OCI-LY1 (cell line): ENCODE data around the gene EPN2.

Experiments used
- H2AFZ ChIP-seq: fragments of 200-600 bp; sonication (generic), shearing (Covaris generic); 2 replicates; pipeline ENCODE4 v1.6.0; 2014; ENCODE audit warnings: antibody characterized with exemption, mild to moderate bottlenecking, low read length
- H3F3A ChIP-seq: fragments of 200-600 bp; sonication (generic), shearing (Covaris generic); 2 replicates; pipeline ENCODE4 v1.6.0; 2014; ENCODE audit warnings: mild to moderate bottlenecking, antibody characterized with exemption, low read length, moderate library complexity; ENCODE audit not compliant: insufficient read depth
- H3K27ac ChIP-seq: fragments of 200-600 bp; sonication (generic); 2 replicates; pipeline ENCODE4 v1.5.1; 2014; ENCODE audit warnings: low read length, mixed run types, mild to moderate bottlenecking, low read depth; ENCODE audit not compliant: poor library complexity, severe bottlenecking
- H3K27me3 ChIP-seq: fragments of 200-600 bp; sonication (generic); 2 replicates; pipeline ENCODE4 v1.6.0; 2014; ENCODE audit warnings: antibody characterized with exemption, mild to moderate bottlenecking, low read length, moderate library complexity; ENCODE audit not compliant: insufficient read depth
- H3K36me3 ChIP-seq: fragments of 200-600 bp; sonication (generic); 2 replicates; pipeline ENCODE4 v1.6.1; 2014; ENCODE audit warnings: mild to moderate bottlenecking, antibody characterized with exemption, low read length, moderate library complexity, mixed read lengths; ENCODE audit not compliant: insufficient read depth
- H3K4me1 ChIP-seq: fragments of 200-600 bp; sonication (generic); 2 replicates; pipeline ENCODE4 v1.5.1; 2014; ENCODE audit warnings: mild to moderate bottlenecking, low read length, moderate library complexity; ENCODE audit not compliant: insufficient read depth, severe bottlenecking
- H3K4me2 ChIP-seq: fragments of 200-600 bp; sonication (generic), shearing (Covaris generic); 2 replicates; pipeline ENCODE4 v1.6.1; 2014; ENCODE audit warnings: low read length
- H3K4me3 ChIP-seq: fragments of 200-600 bp; sonication (generic); 2 replicates; pipeline ENCODE4 v1.5.1; 2014; ENCODE audit warnings: low read length, low read depth, mild to moderate bottlenecking, mixed read lengths; ENCODE audit not compliant: poor library complexity, severe bottlenecking
- H3K79me2 ChIP-seq: fragments of 200-600 bp; shearing (Covaris generic); 2 replicates; pipeline ENCODE4 v1.6.1; 2016; ENCODE audit warnings: mixed run types, low read length, mixed read lengths; ENCODE audit not compliant: insufficient read depth
- H3K9ac ChIP-seq: fragments of 200-600 bp; sonication (generic), shearing (Covaris generic); 2 replicates; pipeline ENCODE4 v1.6.1; 2014; ENCODE audit warnings: mild to moderate bottlenecking, low read length, mixed read lengths
- H3K9me2 ChIP-seq: fragments of 200-600 bp; sonication (generic), shearing (Covaris generic); 2 replicates; pipeline ENCODE4 v1.6.1; 2014; ENCODE audit warnings: low read depth, mild to moderate bottlenecking, low read length, mixed read lengths
- H3K9me3 ChIP-seq: fragments of 200-600 bp; shearing (Covaris generic); 2 replicates; pipeline ENCODE4 v1.6.1; 2014; ENCODE audit warnings: low read length, mixed read lengths
- H4K20me1 ChIP-seq: fragments of 200-600 bp; sonication (generic), shearing (Covaris generic); 2 replicates; pipeline ENCODE4 v1.6.0; 2016; ENCODE audit warnings: mild to moderate bottlenecking, low read length; ENCODE audit not compliant: insufficient read depth
- CTCF ChIP-seq: fragments of 200-600 bp; sonication (generic), shearing (Covaris generic); IDR thresholded peaks from 2 replicates; pipeline ENCODE4 v1.5.1; 2017; ENCODE audit warnings: mild to moderate bottlenecking, antibody characterized with exemption, low read length, moderate library complexity, mixed read lengths
- EZH2 ChIP-seq: fragments of 200-600 bp; sonication (generic), shearing (Covaris generic); IDR thresholded peaks from 2 replicates; pipeline ENCODE4 v1.8.0; 2017; ENCODE audit warnings: borderline replicate concordance, mixed run types, mild to moderate bottlenecking, antibody characterized with exemption, low read length, moderate library complexity, mixed read lengths

Gene EPN2

GRCh38 chr17:19243838-19244237, 6.7 kb downstream of the EPN2 start:
- H3K4me2 ChIP-seq = no peak overlapping the region
- no peaks in the 10 kb centered on the region for H3K79me2 ChIP-seq
- no peaks in the 10 kb centered on the region for H3K9me2 ChIP-seq
- no peaks in the 10 kb centered on the region for H4K20me1 ChIP-seq
- H3K4me1 ChIP-seq = peaks cover 13% of the 10 kb centered on the region
- no peak overlapping the region for H3K4me3 ChIP-seq
- no peaks in the 10 kb centered on the region for H3K9me3 ChIP-seq
- H2AFZ ChIP-seq = no peak overlapping the region
- H3K36me3 ChIP-seq = no peaks in the 10 kb centered on the region; the same call in 1 of the 2 replicates
- TF ChIP-seq CTCF (no peak), EZH2 (no peak)
- H3K27me3 ChIP-seq = no peaks in the 10 kb centered on the region; the same call in 1 of the 2 replicates
- no peak overlapping the region for H3K9ac ChIP-seq
- H3K27ac ChIP-seq = no peak overlapping the region
- peaks cover 4% of the 10 kb centered on the region; the same call in 1 of the 2 replicates for H3F3A ChIP-seq

GRCh38 chr17:19244357-19244756, 7.2 kb downstream of the EPN2 start:
- H3K4me2 ChIP-seq = no peak overlapping the region
- H3K79me2 ChIP-seq = no peaks in the 10 kb centered on the region
- H4K20me1 ChIP-seq = no peaks in the 10 kb centered on the region
- H3F3A ChIP-seq = peaks cover 4% of the 10 kb centered on the region; the same call in 1 of the 2 replicates
- peaks cover 13% of the 10 kb centered on the region for H3K4me1 ChIP-seq
- H3K9me3 ChIP-seq = no peaks in the 10 kb centered on the region
- no peaks in the 10 kb centered on the region; the same call in 1 of the 2 replicates for H3K36me3 ChIP-seq
- no peak overlapping the region for H3K27ac ChIP-seq
- peaks cover 2% of the 10 kb centered on the region; the same call in 1 of the 2 replicates for H3K27me3 ChIP-seq
- H3K4me3 ChIP-seq = no peak overlapping the region
- no peak overlapping the region for H3K9ac ChIP-seq
- no peak for TF ChIP-seq EZH2
- no peak for TF ChIP-seq CTCF
- no peaks in the 10 kb centered on the region for H3K9me2 ChIP-seq
- H2AFZ ChIP-seq = no peak overlapping the region

- Histone ChIP-seq H3F3A (0 out of 2 replicates have a peak, but pooled peaks cover under 1% of the 10 kb centered on the region), H3K4me3 (no peak overlapping the region)
Observed at GRCh38 chr17:19244781-19245180, 7.6 kb downstream of the EPN2 start.

More at GRCh38 chr17:19244781-19245180, 7.6 kb downstream of the EPN2 start:
- no peak overlapping the region for H2AFZ ChIP-seq
- no peaks in the 10 kb centered on the region for H3K79me2 ChIP-seq
- H3K4me1 ChIP-seq = peaks cover 13% of the 10 kb centered on the region
- TF ChIP-seq CTCF = no peak
- no peak for TF ChIP-seq EZH2
- no peak overlapping the region for H3K27ac ChIP-seq
- peaks cover 4% of the 10 kb centered on the region; the same call in 1 of the 2 replicates for H3K27me3 ChIP-seq
- H3K36me3 ChIP-seq = no peaks in the 10 kb centered on the region
- H4K20me1 ChIP-seq = no peaks in the 10 kb centered on the region
- no peaks in the 10 kb centered on the region for H3K9me3 ChIP-seq
- H3K9ac ChIP-seq = no peak overlapping the region
- no peaks in the 10 kb centered on the region for H3K9me2 ChIP-seq
- H3K4me2 ChIP-seq = no peak overlapping the region
